ENCODE results near the gene ACOT7.
"Not testable (repeated sequence)": the region's sequence is repeated elsewhere in the genome, so short reads cannot be mapped to it uniquely, and the experiment has no call there.

- not testable (repeated sequence) for TF ChIP-seq YY1 (IDR thresholded peaks at IDR 0.05; ENCODE audit: insufficient read depth, insufficient read length); ZNF274 (IDR thresholded peaks at IDR 0.05; ENCODE audit: low read depth, low read length)
Observed at GRCh38 chr1:6436277-6436676, 42.7 kb upstream of the ACOT7 start.
